Activated naive CD4-positive, alpha-beta T cell treated with anti-CD3 and anti-CD28 coated beads, Interleukin-2, amount 50 U/mL, for 24 hours (primary cell): ENCODE measurements around the gene LRCOL1.
A peak's percentile ranks its signal among the peaks of the same experiment; 100 is the strongest.

Experiments used
- H3K27ac Mint-ChIP-seq: one replicate; pipeline ENCODE4 v1.8.0; 2021; ENCODE audit warnings: mild to moderate bottlenecking, mixed read lengths
- H3K27me3 Mint-ChIP-seq: one replicate; pipeline ENCODE4 v1.8.0; 2021; ENCODE audit warnings: mixed read lengths
- H3K36me3 Mint-ChIP-seq: one replicate; pipeline ENCODE4 v1.8.0; 2021; ENCODE audit warnings: mixed read lengths
- H3K4me1 Mint-ChIP-seq: one replicate; pipeline ENCODE4 v1.8.0; 2021; ENCODE audit warnings: mixed read lengths
- H3K4me3 Mint-ChIP-seq: one replicate; pipeline ENCODE4 v1.8.0; 2021; ENCODE audit warnings: mild to moderate bottlenecking, mixed read lengths
- H3K9me3 Mint-ChIP-seq: one replicate; pipeline ENCODE4 v1.8.0; 2021; ENCODE audit warnings: mixed read lengths

The LRCOL1 gene

DNA sequence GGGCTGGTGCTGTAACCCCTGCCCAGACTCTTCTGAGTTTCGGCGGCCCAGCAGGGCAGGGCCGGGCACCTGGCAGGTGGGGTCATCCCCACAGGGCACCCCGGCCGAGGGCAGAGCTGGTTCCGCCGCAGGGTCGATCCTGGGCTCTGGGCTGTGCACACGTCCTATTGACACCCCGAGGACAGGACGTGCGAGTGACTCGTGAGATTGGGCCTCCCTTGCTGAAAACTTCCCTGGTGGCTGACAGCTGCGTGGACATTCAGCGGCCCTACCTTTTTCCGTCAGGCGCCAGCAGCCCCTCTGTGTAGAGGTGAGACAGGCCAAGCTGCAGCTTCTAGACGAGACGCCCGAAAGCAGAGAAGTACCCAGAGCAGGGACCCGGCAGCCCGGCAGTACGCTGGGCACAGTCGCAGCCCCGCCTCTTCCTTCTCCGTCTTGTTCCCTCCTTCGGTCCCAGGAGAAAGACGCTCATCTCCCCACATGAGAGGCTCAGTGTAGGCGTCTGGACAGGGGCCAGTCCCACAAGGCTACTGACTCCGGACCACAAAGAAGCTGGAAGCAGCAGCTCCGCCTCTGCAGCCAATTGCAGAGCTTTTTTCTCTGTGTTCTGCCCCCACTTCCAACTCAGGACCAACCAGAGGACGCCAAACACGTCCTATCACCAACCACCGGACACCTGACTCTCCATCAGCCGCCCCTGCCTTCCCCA, at the start of gene LRCOL1:
Gene LRCOL1 (minus strand): TSS at position 532 of the 709 bp plus-strand sequence. CDS start 4,331 bp downstream, outside the sequence.
- Mint-ChIP-seq H3K4me1 (peaks cover 11% of the 10 kb centered on the region), H3K4me3 (peak within 1 kb of the TSS; percentile 67), H3K9me3 (no peaks in the 10 kb centered on the region), H3K27me3 (peaks cover 23% of the 10 kb centered on the region), H3K36me3 (no peaks in the 10 kb centered on the region), H3K27ac (no peak within 1 kb of the TSS)

DNA sequence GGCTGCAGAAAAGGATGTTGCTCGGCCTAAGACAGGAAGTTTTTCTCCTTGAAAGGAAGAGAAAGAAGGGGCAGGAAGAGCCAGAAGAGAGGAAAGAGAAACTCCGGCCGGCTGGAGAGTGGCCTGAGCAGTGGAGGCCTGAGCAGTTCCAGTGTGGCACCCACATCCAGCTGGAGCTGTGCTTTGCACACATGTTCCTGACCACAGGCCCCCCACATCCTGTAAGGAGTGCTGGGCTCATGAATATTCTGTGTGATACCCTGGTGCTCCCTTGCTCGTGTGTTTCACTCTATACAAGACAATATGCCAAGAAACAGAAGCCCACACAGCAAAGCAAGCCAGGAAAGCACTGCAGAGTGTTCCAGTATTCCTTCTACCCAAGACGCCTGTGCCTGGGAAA, 49.7 kb upstream of the LRCOL1 start:
- Mint-ChIP-seq H3K4me1 (peaks cover 15% of the 10 kb centered on the region), H3K4me3 (peak overlapping the region; percentile 23), H3K27ac (no peak overlapping the region), H3K27me3 (no peaks in the 10 kb centered on the region), H3K9me3 (no peaks in the 10 kb centered on the region), H3K36me3 (peaks cover 11% of the 10 kb centered on the region)

- Mint-ChIP-seq H3K27ac (no peak overlapping the region), H3K27me3 (no peaks in the 10 kb centered on the region), H3K4me3 (no peak overlapping the region), H3K4me1 (peaks cover 15% of the 10 kb centered on the region), H3K36me3 (peaks cover 14% of the 10 kb centered on the region), H3K9me3 (no peaks in the 10 kb centered on the region)
These were observed 48.8 kb upstream of the LRCOL1 start for GRCh38 chr12:132659146-132659545.

DNA sequence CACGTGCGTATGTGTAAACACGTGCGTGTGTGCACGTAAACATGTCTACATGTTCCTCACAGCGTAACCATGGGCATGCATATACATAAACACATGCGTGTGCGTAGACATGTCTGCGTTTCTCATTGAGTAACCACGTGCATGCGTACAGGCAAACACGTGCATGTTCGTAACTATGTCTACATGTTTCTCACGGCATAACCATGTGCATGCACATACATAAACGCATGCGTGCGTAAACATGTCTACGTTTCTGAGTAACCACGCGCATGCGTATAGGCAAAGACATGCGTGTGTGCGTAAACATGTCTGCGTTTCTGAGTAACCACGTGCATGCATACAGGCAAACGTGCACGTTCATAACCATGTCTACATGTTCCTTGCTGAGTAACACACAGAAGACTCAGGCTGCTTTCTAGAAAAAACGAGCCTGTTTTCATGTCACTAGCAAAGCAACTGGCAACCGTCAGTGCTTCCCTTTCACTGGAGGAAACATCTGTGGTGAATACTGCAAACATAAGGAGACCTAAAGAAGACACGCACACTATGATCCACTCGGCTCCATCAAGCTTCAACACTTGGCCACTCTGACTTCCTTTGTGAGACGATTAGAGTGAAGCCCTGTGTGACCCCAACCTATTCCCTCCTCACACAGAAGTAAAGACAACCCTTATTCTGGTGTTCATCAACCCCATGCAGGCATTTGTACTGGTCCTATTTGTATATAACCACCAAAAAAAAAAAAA, 47.9 kb upstream of the LRCOL1 start:
- Mint-ChIP-seq H3K36me3 (peaks cover 13% of the 10 kb centered on the region), H3K9me3 (no peaks in the 10 kb centered on the region), H3K27me3 (no peaks in the 10 kb centered on the region), H3K27ac (no peak overlapping the region), H3K4me3 (no peak overlapping the region), H3K4me1 (peaks cover 15% of the 10 kb centered on the region)

- Mint-ChIP-seq H3K27ac (no peak overlapping the region), H3K4me3 (no peak overlapping the region), H3K4me1 (peaks cover 8% of the 10 kb centered on the region), H3K9me3 (no peaks in the 10 kb centered on the region), H3K27me3 (no peaks in the 10 kb centered on the region), H3K36me3 (peaks cover 9% of the 10 kb centered on the region)
These were observed 46.8 kb upstream of the LRCOL1 start for GRCh38 chr12:132657004-132657727.

- peaks cover 7% of the 10 kb centered on the region for H3K36me3 Mint-ChIP-seq
- no peaks in the 10 kb centered on the region for H3K9me3 Mint-ChIP-seq
- no peak overlapping the region for H3K4me3 Mint-ChIP-seq
- no peaks in the 10 kb centered on the region for H3K4me1 Mint-ChIP-seq
- no peak overlapping the region for H3K27ac Mint-ChIP-seq
- H3K27me3 Mint-ChIP-seq = no peaks in the 10 kb centered on the region
These were observed 43.3 kb upstream of the LRCOL1 start for GRCh38 chr12:132653567-132654290.

- Mint-ChIP-seq H3K27me3 (no peaks in the 10 kb centered on the region), H3K36me3 (peaks cover 8% of the 10 kb centered on the region), H3K9me3 (no peaks in the 10 kb centered on the region), H3K27ac (no peak overlapping the region), H3K4me1 (no peaks in the 10 kb centered on the region), H3K4me3 (no peak overlapping the region)
These were observed 41.2 kb upstream of the LRCOL1 start for GRCh38 chr12:132651444-132652100.

- Mint-ChIP-seq H3K4me1 (no peaks in the 10 kb centered on the region), H3K36me3 (peaks cover 4% of the 10 kb centered on the region), H3K27ac (no peak overlapping the region), H3K4me3 (no peak overlapping the region), H3K9me3 (no peaks in the 10 kb centered on the region), H3K27me3 (no peaks in the 10 kb centered on the region)
These were observed 39.0 kb upstream of the LRCOL1 start for GRCh38 chr12:132649226-132649945.

- Mint-ChIP-seq H3K4me3 (no peak overlapping the region), H3K27ac (no peak overlapping the region), H3K9me3 (no peaks in the 10 kb centered on the region), H3K36me3 (peaks cover 4% of the 10 kb centered on the region), H3K27me3 (no peaks in the 10 kb centered on the region), H3K4me1 (no peaks in the 10 kb centered on the region)
These were observed 38.3 kb upstream of the LRCOL1 start for GRCh38 chr12:132648616-132649225.

DNA sequence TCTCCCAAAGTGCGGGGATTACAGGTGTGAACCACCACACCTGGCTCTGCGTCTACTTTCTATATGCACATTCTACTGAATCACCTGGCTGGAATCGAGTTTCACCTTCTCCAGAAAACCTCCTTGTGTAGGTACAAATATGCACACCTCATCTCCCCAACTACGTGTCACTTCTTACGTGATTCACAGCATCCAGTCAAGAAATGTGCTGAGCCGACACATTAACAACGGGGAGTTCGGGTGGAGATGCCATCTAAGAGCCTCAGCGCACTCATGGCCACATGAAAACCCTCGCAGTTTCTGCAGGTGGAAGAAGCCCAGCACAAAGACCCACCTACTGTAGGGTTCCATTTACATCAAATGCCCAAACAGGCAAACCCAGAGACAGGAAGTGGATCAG, 37.5 kb upstream of the LRCOL1 start:
- peaks cover 6% of the 10 kb centered on the region for H3K36me3 Mint-ChIP-seq
- no peak overlapping the region for H3K4me3 Mint-ChIP-seq
- H3K9me3 Mint-ChIP-seq = no peaks in the 10 kb centered on the region
- no peaks in the 10 kb centered on the region for H3K27me3 Mint-ChIP-seq
- no peaks in the 10 kb centered on the region for H3K4me1 Mint-ChIP-seq
- no peak overlapping the region for H3K27ac Mint-ChIP-seq

GRCh38 chr12:132646850-132647249, 36.5 kb upstream of the LRCOL1 start:
- H3K27ac Mint-ChIP-seq = no peak overlapping the region
- H3K36me3 Mint-ChIP-seq = peaks cover 6% of the 10 kb centered on the region

DNA sequence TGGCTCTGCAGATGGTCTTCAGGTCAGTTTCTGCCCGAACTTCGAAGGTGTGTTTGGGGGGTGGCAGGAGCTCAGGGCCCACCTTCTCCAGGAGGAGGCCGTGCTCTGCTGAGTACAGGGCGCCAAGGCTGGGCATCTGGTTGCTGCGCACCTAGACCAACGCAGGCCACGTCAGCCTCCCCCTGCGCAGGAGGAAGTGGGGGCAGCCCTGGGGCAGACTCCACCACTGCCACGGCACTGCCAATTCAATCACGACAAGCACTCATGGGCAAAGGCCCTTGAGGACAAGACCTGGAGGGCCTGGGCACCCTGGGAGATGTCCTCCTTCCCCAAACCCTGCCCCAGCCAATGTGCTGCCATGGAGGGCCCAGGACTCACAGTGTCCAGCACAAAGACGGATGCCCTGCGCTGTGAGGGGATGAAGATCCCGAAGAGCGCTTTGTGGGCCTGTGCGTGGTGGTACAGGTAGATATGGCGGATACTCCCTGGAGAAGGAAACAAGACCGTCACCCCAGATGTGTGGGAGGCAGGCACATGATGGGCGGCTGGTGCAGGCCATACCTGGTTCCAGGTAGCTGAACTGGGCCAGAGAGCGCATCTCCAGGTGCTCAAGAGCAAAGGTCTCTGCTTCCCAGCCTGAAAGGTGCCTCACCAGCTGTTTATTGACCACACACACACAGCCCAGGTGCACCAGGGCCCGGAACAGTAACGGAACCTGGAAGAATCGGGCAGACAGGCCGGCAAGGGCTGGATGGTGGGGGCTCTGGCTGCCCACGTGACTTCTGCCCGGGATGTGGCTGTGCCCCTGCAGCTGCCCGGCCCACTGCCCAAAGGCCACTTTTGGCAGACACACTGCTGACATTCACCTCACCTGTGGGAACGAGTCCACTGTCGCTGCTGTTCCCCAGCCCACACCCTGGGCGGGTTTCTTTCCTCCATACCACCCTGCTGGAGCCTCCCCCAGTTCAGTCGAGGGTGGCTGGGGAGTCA, 32.8 kb upstream of the LRCOL1 start:
- Mint-ChIP-seq H3K27me3 (no peaks in the 10 kb centered on the region), H3K4me1 (no peaks in the 10 kb centered on the region), H3K9me3 (no peaks in the 10 kb centered on the region), H3K4me3 (no peak overlapping the region), H3K27ac (no peak overlapping the region), H3K36me3 (peaks cover 13% of the 10 kb centered on the region)

More at GRCh38 chr12:132646850-132647249, 36.5 kb upstream of the LRCOL1 start:
- Mint-ChIP-seq H3K27me3 (no peaks in the 10 kb centered on the region), H3K9me3 (no peaks in the 10 kb centered on the region), H3K4me1 (no peaks in the 10 kb centered on the region), H3K4me3 (no peak overlapping the region)
